Measurements from ENCODE around the gene GPR142. TPM values are rescaled to one million over a fixed set of nuclear protein-coding genes. Genes with fewer than 3 reads are reported as not detected.

GPR142 gene
- total RNA-seq, 1 experiment from 2014 or later, result 0.33 TPM

GRCh38 chr17:74394275-74394950 is 27.1 kb downstream of the GPR142 start:
- no peak overlapping the region for H3K4me2 ChIP-seq (ENCODE audit: insufficient read depth, insufficient read length, low read length)
- no peak overlapping the region for H2BK20ac ChIP-seq (ENCODE audit: low read depth, low read length, poor library complexity, severe bottlenecking)
- Mint-ChIP-seq H3K4me3 (no peak overlapping the region), H3K27me3 (ENCODE audit: low read depth) (peaks cover 2% of the 10 kb centered on the region), H3K9me3 (peaks cover 0 to 4% of the 10 kb centered on the region in 2 experiments; a peak in 1 of 5 replicates), H3K4me1 (peaks cover 2 to 19% of the 10 kb centered on the region in 2 experiments; a peak in 3 of 4 replicates), H3K36me3 (ENCODE audit: insufficient read depth in 1 of 3, low read depth in 3 of 3) (no peaks in the 10 kb centered on the region; a peak in 1 of 7 replicates), H3K27ac (no peak overlapping the region; a peak in 1 of 7 replicates)
- H2BK120ac ChIP-seq (ENCODE audit: low read depth, low read length, poor library complexity, severe bottlenecking), result no peak overlapping the region
- H3K23ac ChIP-seq (ENCODE audit: insufficient read length, low read depth, low read length), result no peak overlapping the region
- DNase-seq, result no peak
- H2AFZ ChIP-seq (ENCODE audit: low read length), result no peak overlapping the region
- no peak overlapping the region for H3K56ac ChIP-seq (ENCODE audit: insufficient read length, low read depth, low read length)
- H2BK15ac ChIP-seq (ENCODE audit: low read depth, low read length), result no peak overlapping the region
- WGBS (ENCODE audit: extremely low coverage, insufficient read length, low lambda C conversion rate), result no CpG with 5 or more reads among the region's 12 CpGs
- no peak overlapping the region for H3K18ac ChIP-seq (ENCODE audit: insufficient read length, low read depth, low read length)
- H2BK5ac ChIP-seq (ENCODE audit: insufficient read length, low read length), result no peak overlapping the region
- H3K27me3 ChIP-seq (ENCODE audit: insufficient read depth, low read length), result no peaks in the 10 kb centered on the region
- H2BK12ac ChIP-seq (ENCODE audit: insufficient read length, low read depth, low read length), result no peak overlapping the region
- no peak overlapping the region for H3K9ac ChIP-seq (ENCODE audit: extremely low read depth, insufficient read length, low read length)
- H4K8ac ChIP-seq (replicated peaks; ENCODE audit: insufficient read length, low read depth, low read length), result no peak overlapping the region
- H3K23me2 ChIP-seq (ENCODE audit: insufficient read length, low read depth, low read length, poor library complexity, severe bottlenecking), result peaks cover 2% of the 10 kb centered on the region
- H3K79me2 ChIP-seq (ENCODE audit: insufficient read depth, low read length), result no peaks in the 10 kb centered on the region
- H3K79me1 ChIP-seq (ENCODE audit: insufficient read depth, low read depth, low read length, poor library complexity, severe bottlenecking), result no peaks in the 10 kb centered on the region
- TF ChIP-seq, protein P1, sequence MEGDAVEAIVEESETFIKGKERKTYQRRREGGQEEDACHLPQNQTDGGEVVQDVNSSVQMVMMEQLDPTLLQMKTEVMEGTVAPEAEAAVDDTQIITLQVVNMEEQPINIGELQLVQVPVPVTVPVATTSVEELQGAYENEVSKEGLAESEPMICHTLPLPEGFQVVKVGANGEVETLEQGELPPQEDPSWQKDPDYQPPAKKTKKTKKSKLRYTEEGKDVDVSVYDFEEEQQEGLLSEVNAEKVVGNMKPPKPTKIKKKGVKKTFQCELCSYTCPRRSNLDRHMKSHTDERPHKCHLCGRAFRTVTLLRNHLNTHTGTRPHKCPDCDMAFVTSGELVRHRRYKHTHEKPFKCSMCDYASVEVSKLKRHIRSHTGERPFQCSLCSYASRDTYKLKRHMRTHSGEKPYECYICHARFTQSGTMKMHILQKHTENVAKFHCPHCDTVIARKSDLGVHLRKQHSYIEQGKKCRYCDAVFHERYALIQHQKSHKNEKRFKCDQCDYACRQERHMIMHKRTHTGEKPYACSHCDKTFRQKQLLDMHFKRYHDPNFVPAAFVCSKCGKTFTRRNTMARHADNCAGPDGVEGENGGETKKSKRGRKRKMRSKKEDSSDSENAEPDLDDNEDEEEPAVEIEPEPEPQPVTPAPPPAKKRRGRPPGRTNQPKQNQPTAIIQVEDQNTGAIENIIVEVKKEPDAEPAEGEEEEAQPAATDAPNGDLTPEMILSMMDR (conservative IDR thresholded peaks at IDR 0.05), result no peak
- H3K27ac ChIP-seq (ENCODE audit: insufficient read length, low read depth, low read length), result no peak overlapping the region
- no peak overlapping the region for H3T11ph ChIP-seq (ENCODE audit: low read length)
- H2AK5ac ChIP-seq (ENCODE audit: insufficient read length, low read length), result no peak overlapping the region
- H3K14ac ChIP-seq (ENCODE audit: insufficient read depth, low read length), result no peak overlapping the region
- no peaks in the 10 kb centered on the region for H4K20me1 ChIP-seq (ENCODE audit: control insufficient read depth, insufficient read depth, insufficient read length)
- no peaks in the 10 kb centered on the region for H3K4me1 ChIP-seq (ENCODE audit: insufficient read depth, low read length)
- H4K5ac ChIP-seq (ENCODE audit: insufficient read length, low read depth, low read length), result no peak overlapping the region
- no peak overlapping the region for H4K91ac ChIP-seq (ENCODE audit: insufficient read length, low read depth, low read length)
- no peaks in the 10 kb centered on the region for H3K9me3 ChIP-seq (ENCODE audit: control insufficient read depth, low read depth, low read length)
- no peak overlapping the region for H3K4ac ChIP-seq (ENCODE audit: low read depth, low read length)
